Activated CD8-positive, alpha-beta T cell treated with anti-CD3 and anti-CD28 coated beads for 36 hours (primary cell): ENCODE measurements around the gene CWC27. TPM values are rescaled to one million over a fixed set of nuclear protein-coding genes. Genes with fewer than 3 reads are reported as not detected.

Experiments
- ATAC-seq: fragments of 200-7000 bp; cut with Tn5 transposase; one replicate; pipeline ENCODE4 v1.10.0; 2021; ENCODE audit warnings: mild to moderate bottlenecking, moderate library complexity
- CTCF ChIA-PET: fragments of 350-600 bp; sonication (Branson Sonifier 250); formaldehyde crosslinking; loops from one replicate; lab custom pipeline; 2021; ENCODE audit warnings: antibody characterized with exemption; lab: Charles Lee
- POLR2A ChIA-PET: fragments of 350-600 bp; sonication (Branson Sonifier 250); formaldehyde crosslinking; loops from one replicate; lab custom pipeline; 2021; ENCODE audit warnings: antibody characterized with exemption; lab: Charles Lee
- DNase-seq: peaks from one replicate; pipeline ENCODE4 v3.0.0-alpha.2; 2020
- H3K27ac Mint-ChIP-seq: one replicate; pipeline ENCODE4 v1.8.0; 2021; ENCODE audit warnings: mild to moderate bottlenecking, mixed read lengths
- H3K27me3 Mint-ChIP-seq: one replicate; pipeline ENCODE4 v1.8.0; 2021; ENCODE audit warnings: mixed read lengths
- H3K36me3 Mint-ChIP-seq: one replicate; pipeline ENCODE4 v1.8.0; 2021; ENCODE audit warnings: low read depth, mixed read lengths
- H3K4me1 Mint-ChIP-seq: one replicate; pipeline ENCODE4 v1.8.0; 2021; ENCODE audit warnings: low read depth, mixed read lengths
- H3K4me3 Mint-ChIP-seq: one replicate; pipeline ENCODE4 v1.8.0; 2021; ENCODE audit warnings: mild to moderate bottlenecking, moderate library complexity, mixed read lengths
- H3K9me3 Mint-ChIP-seq: one replicate; pipeline ENCODE4 v1.8.0; 2021; ENCODE audit warnings: mixed read lengths
- intact Hi-C: fragments of 100-400 bp; cut with micrococcal nuclease; formaldehyde crosslinking; loops from one replicate; pipeline ENCODE4 v1.10.0; 2022
- total RNA-seq, 2 experiments: library from RNA; stranded (reverse); gene quantifications; one replicate each; pipeline ENCODE4 v1.2.3, GENCODE V29; 2021
- TF ChIP-seq, protein P1 (sequence below): fragments of 200-600 bp; IDR thresholded peaks from one replicate; pipeline ENCODE4 v1.8.0; 2022; ENCODE audit warnings: antibody characterized with exemption, mild to moderate bottlenecking

The CWC27 gene
- total RNA-seq, 2 experiments from 2014 or later, result 32.3 to 38.1 TPM

DNA sequence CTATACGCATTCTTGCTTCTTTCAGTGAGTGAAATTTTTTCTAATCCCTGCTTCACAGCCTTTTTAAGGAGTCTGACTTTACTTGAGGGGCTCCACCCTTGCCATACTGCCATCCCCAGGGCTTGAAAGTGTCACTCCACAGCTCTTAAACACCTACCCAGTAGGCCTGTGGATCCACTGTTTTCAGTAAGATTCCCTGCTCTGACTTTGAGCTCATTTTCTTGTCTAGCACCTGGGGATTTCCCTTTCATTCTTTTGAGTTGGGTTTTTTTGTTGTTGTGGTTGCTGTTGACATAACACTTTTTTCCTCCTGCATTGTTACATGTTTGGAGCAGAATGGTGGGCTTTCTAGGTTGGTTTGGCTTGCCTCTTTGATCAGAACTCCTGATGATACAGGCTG is 23.8 kb upstream of the CWC27 start:
- TF ChIP-seq, protein P1, sequence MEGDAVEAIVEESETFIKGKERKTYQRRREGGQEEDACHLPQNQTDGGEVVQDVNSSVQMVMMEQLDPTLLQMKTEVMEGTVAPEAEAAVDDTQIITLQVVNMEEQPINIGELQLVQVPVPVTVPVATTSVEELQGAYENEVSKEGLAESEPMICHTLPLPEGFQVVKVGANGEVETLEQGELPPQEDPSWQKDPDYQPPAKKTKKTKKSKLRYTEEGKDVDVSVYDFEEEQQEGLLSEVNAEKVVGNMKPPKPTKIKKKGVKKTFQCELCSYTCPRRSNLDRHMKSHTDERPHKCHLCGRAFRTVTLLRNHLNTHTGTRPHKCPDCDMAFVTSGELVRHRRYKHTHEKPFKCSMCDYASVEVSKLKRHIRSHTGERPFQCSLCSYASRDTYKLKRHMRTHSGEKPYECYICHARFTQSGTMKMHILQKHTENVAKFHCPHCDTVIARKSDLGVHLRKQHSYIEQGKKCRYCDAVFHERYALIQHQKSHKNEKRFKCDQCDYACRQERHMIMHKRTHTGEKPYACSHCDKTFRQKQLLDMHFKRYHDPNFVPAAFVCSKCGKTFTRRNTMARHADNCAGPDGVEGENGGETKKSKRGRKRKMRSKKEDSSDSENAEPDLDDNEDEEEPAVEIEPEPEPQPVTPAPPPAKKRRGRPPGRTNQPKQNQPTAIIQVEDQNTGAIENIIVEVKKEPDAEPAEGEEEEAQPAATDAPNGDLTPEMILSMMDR, result no peak
- ChIA-PET POLR2A (interaction anchor here (0.7 kb wide), 1 partner anchor 9 kb away, joined by 3 read pairs; no protein-coding TSS in a partner anchor), CTCF (interaction anchor here (0.6 kb wide), 1 partner anchor 626 kb away, joined by 3 read pairs; no protein-coding TSS in a partner anchor)
- Mint-ChIP-seq H3K36me3 (peaks cover 8% of the 10 kb centered on the region), H3K27me3 (no peaks in the 10 kb centered on the region), H3K9me3 (no peaks in the 10 kb centered on the region), H3K27ac (no peak overlapping the region), H3K4me1 (peaks cover 13% of the 10 kb centered on the region), H3K4me3 (no peak overlapping the region)
- no peak for DNase-seq
- ATAC-seq, result no peak
- intact Hi-C loops, result no loop called here

DNA sequence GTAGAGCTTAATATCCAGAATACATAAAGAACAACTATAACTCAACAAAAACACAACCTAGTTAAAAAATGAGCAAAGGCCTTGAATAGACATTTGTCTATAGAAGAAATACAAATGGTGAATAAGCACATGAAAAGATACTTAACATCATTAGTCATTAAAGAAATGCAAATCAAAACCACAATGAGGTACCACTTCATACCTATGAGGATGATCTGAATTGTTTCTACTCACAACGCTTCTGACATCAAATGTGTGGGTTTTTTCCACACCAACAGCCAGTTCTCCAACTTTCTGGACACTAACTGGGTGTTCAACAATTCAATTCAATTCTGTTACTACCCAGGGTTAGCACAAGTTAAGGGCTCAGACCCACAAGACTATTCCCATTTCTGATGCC is 22.3 kb upstream of the CWC27 start:
- H3K9me3 Mint-ChIP-seq, result no peaks in the 10 kb centered on the region
- H3K27ac Mint-ChIP-seq, result no peak overlapping the region
- ATAC-seq (no peak), DNase-seq (no peak)
- H3K4me3 Mint-ChIP-seq, result no peak overlapping the region
- POLR2A ChIA-PET, result interaction anchor here (0.7 kb wide), 1 partner anchor 23 kb away, joined by 3 read pairs; no protein-coding TSS in a partner anchor
- H3K4me1 Mint-ChIP-seq, result peaks cover 13% of the 10 kb centered on the region
- CTCF ChIA-PET, result interaction anchor here (1.1 to 1.2 kb wide), 2 partner anchors 24 to 38 kb away, joined by 4 to 5 read pairs; no protein-coding TSS in a partner anchor
- H3K27me3 Mint-ChIP-seq, result no peaks in the 10 kb centered on the region
- H3K36me3 Mint-ChIP-seq, result peaks cover 3% of the 10 kb centered on the region
- TF ChIP-seq, protein P1, result no peak
- intact Hi-C loops, result no loop called here

DNA sequence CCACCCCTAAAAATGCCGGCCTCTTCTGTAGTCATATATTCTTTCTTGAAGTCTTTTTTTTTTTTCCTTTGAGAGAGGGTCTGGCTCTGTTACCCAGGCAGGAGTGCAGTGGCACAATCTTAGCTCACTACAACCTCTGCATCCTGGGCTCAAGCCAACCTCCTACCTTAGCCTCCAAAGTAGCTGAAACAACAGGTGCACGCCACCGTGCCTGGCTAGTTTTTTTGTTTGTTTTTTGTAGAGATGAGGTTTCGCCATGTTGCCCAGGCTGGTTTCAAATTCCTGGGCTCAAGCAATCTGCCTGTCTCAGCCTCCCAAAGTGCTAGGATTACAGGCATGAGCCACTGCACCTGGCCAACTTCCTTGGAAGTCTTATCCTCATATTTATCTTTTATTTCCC is 19.3 kb upstream of the CWC27 start:
- no peak for ATAC-seq
- TF ChIP-seq, protein P1, result no peak
- DNase-seq, result no peak
- Mint-ChIP-seq H3K4me1 (peaks cover 13% of the 10 kb centered on the region), H3K4me3 (no peak overlapping the region), H3K36me3 (peaks cover 3% of the 10 kb centered on the region), H3K27me3 (no peaks in the 10 kb centered on the region), H3K27ac (no peak overlapping the region), H3K9me3 (no peaks in the 10 kb centered on the region)
- ChIA-PET CTCF (no interaction called here), POLR2A (no interaction called here)
- intact Hi-C loops, result no loop called here

DNA sequence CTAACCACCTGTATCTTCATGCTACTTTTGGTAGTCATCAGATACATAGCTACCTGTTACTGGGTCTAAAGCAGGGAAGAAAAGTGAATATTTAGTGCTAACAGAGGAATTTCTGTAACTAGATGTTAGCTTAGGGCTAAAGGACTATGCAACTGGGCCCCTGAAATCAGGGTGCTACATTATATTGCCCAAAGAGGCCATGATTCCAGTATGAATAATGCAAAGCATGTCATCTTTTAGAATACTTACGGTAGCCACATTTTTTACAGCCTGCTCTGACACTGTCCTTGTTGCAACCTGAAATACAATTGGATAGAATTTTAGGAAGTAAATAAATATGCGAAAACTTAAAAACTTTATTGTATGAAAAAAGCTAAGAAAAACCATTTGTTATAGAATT is 14.7 kb upstream of the CWC27 start:
- ChIA-PET CTCF (interaction anchor here (1.1 kb wide), 1 partner anchor 30 kb away, joined by 5 read pairs; no protein-coding TSS in a partner anchor), POLR2A (interaction anchor here (1.0 kb wide), 1 partner anchor 9 kb away, joined by 3 read pairs; no protein-coding TSS in a partner anchor)
- intact Hi-C loops, result no loop called here
- TF ChIP-seq, protein P1, result no peak
- DNase-seq (no peak), ATAC-seq (no peak)
- H3K4me3 Mint-ChIP-seq, result no peak overlapping the region
- H3K9me3 Mint-ChIP-seq, result no peaks in the 10 kb centered on the region
- H3K4me1 Mint-ChIP-seq, result peaks cover 12% of the 10 kb centered on the region
- no peak overlapping the region for H3K27ac Mint-ChIP-seq
- no peaks in the 10 kb centered on the region for H3K27me3 Mint-ChIP-seq
- H3K36me3 Mint-ChIP-seq, result peaks cover 7% of the 10 kb centered on the region

DNA sequence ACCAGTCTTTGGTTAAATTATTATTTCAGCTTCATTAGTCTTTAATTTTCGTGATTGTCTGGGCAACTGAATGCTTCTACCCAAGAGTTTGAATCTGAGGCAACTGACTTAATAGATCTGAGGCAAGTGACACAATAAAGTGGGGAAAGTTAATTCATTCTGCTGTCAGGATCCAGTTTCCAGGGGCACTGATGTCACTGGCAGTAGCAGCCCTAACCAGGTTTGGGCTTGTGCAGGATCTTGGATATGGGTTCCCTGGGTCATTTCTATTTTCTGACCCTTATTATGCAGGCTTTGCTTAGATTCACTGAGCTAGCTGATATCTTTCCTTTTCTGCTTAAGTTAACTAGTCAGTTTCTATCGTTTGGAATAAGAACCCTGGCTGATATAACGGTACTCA is 9.8 kb upstream of the CWC27 start:
- CTCF ChIA-PET, result interaction anchor here (1.5 kb wide), 1 partner anchor 13 kb away, joined by 3 read pairs; no protein-coding TSS in a partner anchor
- no peak overlapping the region for H3K27ac Mint-ChIP-seq

More for the DNA sequence above, 9.8 kb upstream of the CWC27 start:
- Mint-ChIP-seq H3K9me3 (no peaks in the 10 kb centered on the region), H3K36me3 (peaks cover 9% of the 10 kb centered on the region), H3K4me3 (no peak overlapping the region), H3K27me3 (no peaks in the 10 kb centered on the region), H3K4me1 (peaks cover 10% of the 10 kb centered on the region)
- no peak for DNase-seq
- TF ChIP-seq, protein P1, result no peak
- ATAC-seq, result no peak
- POLR2A ChIA-PET, result interaction anchor here (2.2 kb wide), 1 partner anchor 9 kb away, joined by 7 read pairs; the partner anchor contains the start of gene SREK1IP1
- intact Hi-C loops, result no loop called here
